ENCODE results near the gene RASA1. TPM values are rescaled to one million over a fixed set of nuclear protein-coding genes. Genes with fewer than 3 reads are reported as not detected.

The RASA1 gene
- total RNA-seq, 4 donors from 2014 or later: 22.3 to 33.3 (median 28.2) TPM

DNA sequence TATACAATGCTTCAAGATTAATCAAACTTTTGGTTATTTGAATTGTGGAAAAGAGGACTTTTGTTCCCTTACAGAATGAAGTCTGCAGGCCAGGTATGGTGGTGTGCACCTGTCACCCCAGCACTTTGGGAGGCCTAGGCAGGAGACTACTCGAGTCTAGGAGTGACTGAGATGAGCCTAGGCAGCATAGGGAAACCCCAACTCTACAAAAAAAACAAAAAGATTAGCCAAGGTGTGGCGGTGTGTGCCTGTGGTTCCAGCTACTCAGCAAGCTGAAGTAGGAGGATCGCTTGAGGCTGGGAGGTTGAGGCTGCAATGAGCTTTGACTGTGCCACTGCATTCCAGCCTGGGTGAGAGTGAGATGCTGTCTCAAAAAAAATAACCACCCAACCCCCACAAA lies 135.7 kb downstream of the RASA1 start:
- DNase-seq: no peak
- H3K36me3 ChIP-seq: peaks cover 0 to 67% (median 26%) of the 10 kb centered on the region in 4 donors
- H3K9me3 ChIP-seq: no peaks in the 10 kb centered on the region
- H3K4me3 ChIP-seq: no peak overlapping the region
- no peak overlapping the region for H3K27ac ChIP-seq
- WGBS, 2 donors (ENCODE audit: low coverage in 1 of 2): 91% methylated on average over 3 of the region's 3 CpGs; no CpG with 5 or more reads in 1 of the 2 donors
- H3K27me3 ChIP-seq: no peaks in the 10 kb centered on the region
- in situ Hi-C loops (cut with MboI; ENCODE audit: low pct_ligation_motif_present in 1 of 4, low pct_unique_long_range_greater_than_20kb in 1 of 4, low sequenced_read_pairs in 3 of 4) (loop anchor here in 3 of 4 donors (25.0 kb wide), 3 partner anchors 341 to 1284 kb away; partner anchors contain the start of gene COX7C (in 1 of the 3)), intact Hi-C loops (cut with DNase I; ENCODE audit: low total_unique reads) (no loop called here)
- no peak for TF ChIP-seq POLR2AphosphoS5 (IDR thresholded peaks at IDR 0.05)
- no peak for TF ChIP-seq POLR2A (IDR thresholded peaks at IDR 0.05)
- no peak for TF ChIP-seq EP300 (IDR thresholded peaks at IDR 0.05; ENCODE audit: low read depth)
- TF ChIP-seq, protein P1, sequence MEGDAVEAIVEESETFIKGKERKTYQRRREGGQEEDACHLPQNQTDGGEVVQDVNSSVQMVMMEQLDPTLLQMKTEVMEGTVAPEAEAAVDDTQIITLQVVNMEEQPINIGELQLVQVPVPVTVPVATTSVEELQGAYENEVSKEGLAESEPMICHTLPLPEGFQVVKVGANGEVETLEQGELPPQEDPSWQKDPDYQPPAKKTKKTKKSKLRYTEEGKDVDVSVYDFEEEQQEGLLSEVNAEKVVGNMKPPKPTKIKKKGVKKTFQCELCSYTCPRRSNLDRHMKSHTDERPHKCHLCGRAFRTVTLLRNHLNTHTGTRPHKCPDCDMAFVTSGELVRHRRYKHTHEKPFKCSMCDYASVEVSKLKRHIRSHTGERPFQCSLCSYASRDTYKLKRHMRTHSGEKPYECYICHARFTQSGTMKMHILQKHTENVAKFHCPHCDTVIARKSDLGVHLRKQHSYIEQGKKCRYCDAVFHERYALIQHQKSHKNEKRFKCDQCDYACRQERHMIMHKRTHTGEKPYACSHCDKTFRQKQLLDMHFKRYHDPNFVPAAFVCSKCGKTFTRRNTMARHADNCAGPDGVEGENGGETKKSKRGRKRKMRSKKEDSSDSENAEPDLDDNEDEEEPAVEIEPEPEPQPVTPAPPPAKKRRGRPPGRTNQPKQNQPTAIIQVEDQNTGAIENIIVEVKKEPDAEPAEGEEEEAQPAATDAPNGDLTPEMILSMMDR (IDR thresholded peaks at IDR 0.05): no peak
- H3K4me1 ChIP-seq: peaks cover 0 to 10% (median 1%) of the 10 kb centered on the region in 4 donors

GRCh38 chr5:87403899-87404298 lies 136.2 kb downstream of the RASA1 start:
- Histone ChIP-seq H3K36me3 (peaks cover 0 to 67% (median 25%) of the 10 kb centered on the region in 4 donors), H3K27ac (no peak overlapping the region), H3K27me3 (no peaks in the 10 kb centered on the region), H3K4me1 (peaks cover 0 to 14% (median 1%) of the 10 kb centered on the region in 4 donors), H3K9me3 (no peaks in the 10 kb centered on the region), H3K4me3 (no peak overlapping the region)
- 86 to 95% methylated on average over 3 of the region's 3 CpGs for WGBS, 2 donors (ENCODE audit: low coverage in 1 of 2)
- intact Hi-C loops (cut with DNase I; ENCODE audit: low total_unique reads) (no loop called here), in situ Hi-C loops (cut with MboI; ENCODE audit: low pct_ligation_motif_present in 1 of 4, low pct_unique_long_range_greater_than_20kb in 1 of 4, low sequenced_read_pairs in 3 of 4) (loop anchor here in 3 of 4 donors (25.0 kb wide), 3 partner anchors 342 to 1283 kb away; partner anchors contain the start of gene COX7C (in 1 of the 3))
- TF ChIP-seq POLR2A (IDR thresholded peaks at IDR 0.05) (no peak), POLR2AphosphoS5 (IDR thresholded peaks at IDR 0.05) (no peak), EP300 (IDR thresholded peaks at IDR 0.05; ENCODE audit: low read depth) (no peak)
- TF ChIP-seq, protein P1 (IDR thresholded peaks at IDR 0.05): no peak
- DNase-seq: no peak

- intact Hi-C loops (cut with DNase I; ENCODE audit: low total_unique reads) (no loop called here), in situ Hi-C loops (cut with MboI; ENCODE audit: low pct_ligation_motif_present in 1 of 4, low pct_unique_long_range_greater_than_20kb in 1 of 4, low sequenced_read_pairs in 3 of 4) (loop anchor here in 3 of 4 donors (25.0 kb wide), 3 partner anchors 342 to 1283 kb away; partner anchors contain the start of gene COX7C (in 1 of the 3))
- TF ChIP-seq, protein P1 (IDR thresholded peaks at IDR 0.05): no peak
- no peak for TF ChIP-seq POLR2A (IDR thresholded peaks at IDR 0.05)
- no peak for TF ChIP-seq EP300 (IDR thresholded peaks at IDR 0.05; ENCODE audit: low read depth)
- TF ChIP-seq POLR2AphosphoS5 (IDR thresholded peaks at IDR 0.05): no peak
- Histone ChIP-seq H3K9me3 (no peaks in the 10 kb centered on the region), H3K4me3 (no peak overlapping the region), H3K27me3 (no peaks in the 10 kb centered on the region), H3K27ac (no peak overlapping the region), H3K4me1 (peaks cover 0 to 17% (median 1%) of the 10 kb centered on the region in 4 donors), H3K36me3 (peaks cover 0 to 70% (median 23%) of the 10 kb centered on the region in 4 donors)
- no peak for DNase-seq
- WGBS, 2 donors (ENCODE audit: low coverage in 1 of 2): 89 to 94% methylated on average over 2 of the region's 2 CpGs
These were observed 136.7 kb downstream of the RASA1 start for GRCh38 chr5:87404359-87404758.

GRCh38 chr5:87405472-87406155 lies 137.9 kb downstream of the RASA1 start:
- 89 to 93% methylated on average over 2 of the region's 2 CpGs for WGBS, 2 donors (ENCODE audit: low coverage in 1 of 2)
- no peak for DNase-seq
- no peak for TF ChIP-seq POLR2AphosphoS5 (IDR thresholded peaks at IDR 0.05)
- TF ChIP-seq, protein P1 (IDR thresholded peaks at IDR 0.05): no peak
- TF ChIP-seq EP300 (IDR thresholded peaks at IDR 0.05; ENCODE audit: low read depth): no peak
- TF ChIP-seq POLR2A (IDR thresholded peaks at IDR 0.05): no peak
- intact Hi-C loops (cut with DNase I; ENCODE audit: low total_unique reads) (no loop called here), in situ Hi-C loops (cut with MboI; ENCODE audit: low pct_ligation_motif_present in 1 of 4, low pct_unique_long_range_greater_than_20kb in 1 of 4, low sequenced_read_pairs in 3 of 4) (loop anchor here in 3 of 4 donors (25.0 kb wide), 3 partner anchors 343 to 1282 kb away; partner anchors contain the start of gene COX7C (in 1 of the 3))
- Histone ChIP-seq H3K27me3 (no peaks in the 10 kb centered on the region), H3K4me3 (no peak overlapping the region), H3K27ac (no peak overlapping the region), H3K36me3 (peaks cover 0 to 69% (median 20%) of the 10 kb centered on the region in 4 donors), H3K9me3 (no peaks in the 10 kb centered on the region), H3K4me1 (peaks cover 0 to 13% (median 1%) of the 10 kb centered on the region in 4 donors)
